GM23338 (cell line): ENCODE data around the gene UBASH3A. TPM values are rescaled to one million over a fixed set of nuclear protein-coding genes. Genes with fewer than 3 reads are reported as not detected.

ENCODE experiments used
- ATAC-seq: fragments of 200-7000 bp; cut with Tn5 transposase; 3 replicates; pipeline ENCODE4 v1.9.1; 2020
- DNase-seq: peaks from one replicate; pipeline ENCODE4 v3.0.0-alpha.2; 2015; ENCODE audit warnings: low spot score
- H2AFZ ChIP-seq: fragments of 200-600 bp; sonication (generic); 2 replicates; pipeline ENCODE4 v1.8.0; 2016; ENCODE audit warnings: antibody characterized with exemption, mild to moderate bottlenecking, moderate library complexity
- H3F3A ChIP-seq: fragments of 200-600 bp; sonication (generic); replicated peaks from 2 replicates; pipeline ENCODE4 v1.8.0; 2017; ENCODE audit warnings: antibody characterized with exemption, mixed run types, low read depth
- H3K27ac ChIP-seq: fragments of 200-600 bp; sonication (generic); 2 replicates; pipeline ENCODE4 v1.6.1; 2016; ENCODE audit warnings: low read depth
- H3K27me3 ChIP-seq: fragments of 200-600 bp; sonication (generic); 2 replicates; pipeline ENCODE4 v1.8.0; 2016; ENCODE audit warnings: mild to moderate bottlenecking, mixed run types, moderate library complexity; ENCODE audit not compliant: insufficient read depth
- H3K36me3 ChIP-seq: fragments of 200-600 bp; sonication (generic); 2 replicates; pipeline ENCODE4 v1.8.0; 2016; ENCODE audit warnings: mild to moderate bottlenecking; ENCODE audit not compliant: insufficient read depth
- H3K4me1 ChIP-seq: fragments of 200-600 bp; sonication (generic); 2 replicates; pipeline ENCODE4 v1.8.0; 2016; ENCODE audit warnings: mild to moderate bottlenecking, moderate library complexity; ENCODE audit not compliant: insufficient read depth
- H3K4me2 ChIP-seq: fragments of 200-600 bp; sonication (generic); 2 replicates; pipeline ENCODE4 v1.7.1; 2017; ENCODE audit warnings: mixed run types
- H3K4me3 ChIP-seq: fragments of 200-600 bp; sonication (generic); 2 replicates; pipeline ENCODE4 v1.6.1; 2016; ENCODE audit warnings: mixed run types
- H3K79me2 ChIP-seq: fragments of 200-600 bp; sonication (generic); replicated peaks from 2 replicates; pipeline ENCODE4 v1.8.0; 2017; ENCODE audit warnings: mild to moderate bottlenecking; ENCODE audit not compliant: insufficient read depth
- H3K9me2 ChIP-seq: fragments of 200-600 bp; sonication (generic); 2 replicates; pipeline ENCODE4 v1.8.0; 2017; ENCODE audit not compliant: insufficient read depth
- H4K20me1 ChIP-seq: fragments of 200-600 bp; sonication (generic); replicated peaks from 2 replicates; pipeline ENCODE4 v1.8.0; 2017; ENCODE audit warnings: mild to moderate bottlenecking; ENCODE audit not compliant: insufficient read depth
- H3K27ac Mint-ChIP-seq: 2 replicates; pipeline ENCODE4 v1.8.0; 2020; ENCODE audit warnings: inconsistent platforms, mild to moderate bottlenecking, moderate library complexity, mixed read lengths
- H3K27me3 Mint-ChIP-seq: 3 replicates; pipeline ENCODE4 v1.8.0; 2022; ENCODE audit warnings: low read depth, mild to moderate bottlenecking, moderate library complexity, mixed read lengths, inconsistent platforms; ENCODE audit not compliant: insufficient read depth, poor library complexity
- H3K36me3 Mint-ChIP-seq: 3 replicates; pipeline ENCODE4 v1.8.0; 2021; ENCODE audit warnings: low read depth, mild to moderate bottlenecking, inconsistent platforms, moderate library complexity, mixed read lengths
- H3K4me1 Mint-ChIP-seq: 3 replicates; pipeline ENCODE4 v1.8.0; 2020; ENCODE audit warnings: mild to moderate bottlenecking, inconsistent platforms, mixed read lengths
- H3K4me3 Mint-ChIP-seq: 3 replicates; pipeline ENCODE4 v1.8.0; 2021; ENCODE audit warnings: moderate library complexity, mild to moderate bottlenecking, inconsistent platforms, mixed read lengths
- H3K9me3 Mint-ChIP-seq: 3 replicates; pipeline ENCODE4 v1.8.0; 2020; ENCODE audit warnings: moderate library complexity, mild to moderate bottlenecking, inconsistent platforms, mixed read lengths
- CREB1 ChIP-seq: fragments of 250-450 bp; sonication (Bioruptor Pico); IDR thresholded peaks from 2 replicates; pipeline ENCODE4 v1.5.0; 2020; ENCODE audit warnings: low read depth, mild to moderate bottlenecking, moderate library complexity
- CTCF ChIP-seq, 2 experiments: fragments of 200-600 bp in 1 of 2; sonication (generic) in 1 of 2; conservative IDR thresholded peaks; 2 replicates each; pipeline versions ENCODE4 v1.5.1 to v1.6.1; 2016 to 2017; ENCODE audit warnings: antibody characterized with exemption in 2 of 2, low read depth in 2 of 2, mild to moderate bottlenecking in 2 of 2, moderate library complexity in 1 of 2
- ETS1 ChIP-seq: IDR thresholded peaks from 2 replicates; pipeline ENCODE4 v1.6.1; 2016; ENCODE audit warnings: antibody characterized with exemption
- EZH2 ChIP-seq: fragments of 200-600 bp; sonication (generic); IDR thresholded peaks from one replicate; pipeline ENCODE4 v1.8.0; 2017; ENCODE audit warnings: antibody characterized with exemption, mild to moderate bottlenecking, low read depth; ENCODE audit not compliant: unreplicated experiment
- EZH2phosphoT487 ChIP-seq: fragments of 200-600 bp; sonication (generic); IDR thresholded peaks from one replicate; pipeline ENCODE4 v1.8.1; 2018; ENCODE audit warnings: antibody characterized with exemption; ENCODE audit not compliant: unreplicated experiment
- JUNB ChIP-seq: IDR thresholded peaks from one replicate; pipeline ENCODE4 v1.6.1; 2016; ENCODE audit warnings: antibody characterized with exemption; ENCODE audit not compliant: unreplicated experiment
- NANOG ChIP-seq: IDR thresholded peaks from 2 replicates; pipeline ENCODE4 v1.6.1; 2016; ENCODE audit warnings: antibody characterized with exemption, borderline replicate concordance
- POLR2AphosphoS5 ChIP-seq: IDR thresholded peaks from 2 replicates; pipeline ENCODE4 v1.6.1; 2016; ENCODE audit warnings: antibody characterized with exemption, low read depth
- STAT1 ChIP-seq: IDR thresholded peaks from one replicate; pipeline ENCODE4 v1.6.1; 2016; ENCODE audit warnings: antibody characterized with exemption; ENCODE audit not compliant: unreplicated experiment
- ZNF114 ChIP-seq: fragments of 250-450 bp; sonication (Bioruptor Pico); IDR thresholded peaks from 2 replicates; pipeline ENCODE4 v1.5.0; 2020; ENCODE audit warnings: mild to moderate bottlenecking, moderate library complexity
- ZNF331 ChIP-seq: fragments of 250-450 bp; sonication (Bioruptor Pico); IDR thresholded peaks from 2 replicates; pipeline ENCODE4 v1.5.0; 2020; ENCODE audit warnings: low read depth, mild to moderate bottlenecking, moderate library complexity
- ZNF462 ChIP-seq: fragments of 250-450 bp; sonication (Bioruptor Pico); IDR thresholded peaks from 2 replicates; pipeline ENCODE4 v1.5.0; 2020; ENCODE audit warnings: mild to moderate bottlenecking, moderate library complexity
- polyA plus RNA-seq: library from polyadenylated mRNA; unstranded; fragments of >200 nt; fragmentation: Nextera tagmentation; extraction: Ambion mirVana; gene quantifications from 2 replicates; pipeline ENCODE4 v1.2.1, GENCODE V29; 2016
- total RNA-seq: library from RNA; depleted of rRNA; stranded (reverse); fragments of >200 nt; shearing (Covaris generic); gene quantifications from 2 replicates; pipeline ENCODE4 v1.2.3, GENCODE V29; 2014

UBASH3A gene
- total and polyA plus RNA-seq, 2 experiments from 2014 or later: not detected

GRCh38 chr21:42362700-42363099 is 41.0 kb upstream of the UBASH3A start:
- peaks cover 6% of the 10 kb centered on the region for H3K36me3 Mint-ChIP-seq
- no peak for ATAC-seq
- no peak overlapping the region for H3K4me3 Mint-ChIP-seq

More at GRCh38 chr21:42362700-42363099, 41.0 kb upstream of the UBASH3A start:
- Mint-ChIP-seq H3K27ac (no peak overlapping the region), H3K9me3 (peaks cover 18% of the 10 kb centered on the region), H3K4me1 (peaks cover 6% of the 10 kb centered on the region; the same call in 2 of the 3 replicates), H3K27me3 (peaks cover 7% of the 10 kb centered on the region)
- Histone ChIP-seq H3K4me2 (no peak overlapping the region), H3K27me3 (no peaks in the 10 kb centered on the region), H3K4me3 (no peak overlapping the region), H4K20me1 (no peaks in the 10 kb centered on the region), H2AFZ (no peak overlapping the region), H3K79me2 (no peaks in the 10 kb centered on the region), H3F3A (no peaks in the 10 kb centered on the region), H3K4me1 (no peaks in the 10 kb centered on the region), H3K27ac (no peak overlapping the region), H3K9me2 (no peaks in the 10 kb centered on the region), H3K36me3 (no peaks in the 10 kb centered on the region)
- DNase-seq: no peak
- TF ChIP-seq ETS1 (no peak), STAT1 (no peak), JUNB (no peak), EZH2phosphoT487 (no peak), CREB1 (CRISPR knock-in tag) (no peak), EZH2 (no peak), ZNF331 (CRISPR knock-in tag) (no peak), CTCF (conservative IDR thresholded peaks at IDR 0.05; ENCODE audit: low read depth in 2 of 2) (no peak), POLR2AphosphoS5 (no peak), ZNF114 (CRISPR knock-in tag) (no peak), ZNF462 (CRISPR knock-in tag) (no peak), NANOG (no peak)
